HG03025 (cell line): ENCODE results near the gene VSTM4.

Experiments used
- ATAC-seq: cut with Tn5 transposase; IDR thresholded peaks from one replicate; pipeline ENCODE4 v1.9.1; 2021; ENCODE audit warnings: mild to moderate bottlenecking, moderate library complexity; ENCODE audit not compliant: unreplicated experiment, low FRiP score

The VSTM4 gene

DNA sequence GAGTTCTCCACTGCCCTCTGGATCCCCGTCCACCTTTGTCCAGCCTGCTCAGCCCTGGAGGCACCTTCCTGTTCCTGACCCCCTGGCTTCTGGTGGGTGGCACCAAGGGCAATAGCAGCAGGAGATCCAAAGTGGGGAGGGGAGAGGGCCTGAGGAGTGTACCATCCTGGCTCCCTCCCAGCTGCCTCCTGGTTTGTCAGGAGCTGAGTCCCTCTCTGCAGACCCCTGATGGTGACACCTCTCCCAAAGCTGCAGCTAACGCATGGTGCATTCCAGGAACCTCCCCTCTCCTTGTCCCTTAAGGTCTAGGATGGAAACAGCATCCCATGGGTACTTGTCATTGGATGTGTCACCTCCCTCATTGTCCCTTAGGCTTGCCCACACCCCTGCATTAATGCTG lies 39.6 kb downstream of the VSTM4 start:
- ATAC-seq = no peak

- no peak for ATAC-seq
Observed at GRCh38 chr10:49074836-49075682, 40.3 kb downstream of the VSTM4 start.

GRCh38 chr10:49072166-49072885 lies 43.0 kb downstream of the VSTM4 start:
- ATAC-seq = no peak

GRCh38 chr10:49071160-49071761 lies 44.1 kb downstream of the VSTM4 start:
- no peak for ATAC-seq

- no peak for ATAC-seq
Observed at GRCh38 chr10:49070701-49071100, 44.6 kb downstream of the VSTM4 start.

- ATAC-seq = no peak
Observed at GRCh38 chr10:49068672-49069217, 46.6 kb downstream of the VSTM4 start.

GRCh38 chr10:49068209-49068608 lies 47.1 kb downstream of the VSTM4 start:
- no peak for ATAC-seq

DNA sequence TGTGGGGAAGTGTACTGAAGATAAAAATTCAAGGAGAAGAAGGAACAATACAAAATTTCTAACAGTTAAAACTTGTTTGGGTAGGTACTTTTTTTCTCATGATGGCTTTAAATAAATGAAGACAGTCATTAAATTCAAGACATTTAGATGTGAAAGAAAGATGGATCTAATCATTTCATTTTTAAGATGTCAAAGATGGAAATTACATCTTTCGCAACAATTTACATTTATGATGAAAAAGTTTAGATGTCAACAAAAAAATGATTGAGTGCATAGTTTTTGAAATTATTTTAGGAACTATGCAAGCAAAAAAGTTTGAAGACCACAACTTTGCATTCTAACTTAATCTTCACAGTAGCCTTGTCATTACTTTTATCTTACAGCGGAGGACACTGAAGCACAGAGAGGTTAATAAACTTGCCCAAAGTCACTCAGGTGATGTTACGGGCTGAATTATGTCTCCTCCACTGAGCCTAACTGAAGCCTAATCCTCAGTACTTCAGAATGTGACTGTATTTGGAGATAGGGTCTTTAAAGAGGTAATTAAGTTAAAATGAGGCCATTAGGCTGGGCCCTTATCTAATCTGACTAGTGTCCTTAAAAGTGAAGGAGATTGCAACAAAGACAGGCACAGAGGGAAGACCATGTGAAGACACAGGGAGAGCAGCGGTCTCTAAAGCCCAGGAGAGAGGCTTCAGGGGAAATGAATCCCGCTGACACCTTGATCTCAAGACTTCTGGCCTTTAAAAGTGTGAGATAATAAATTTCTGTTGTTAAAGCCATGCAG lies 48.2 kb downstream of the VSTM4 start:
- ATAC-seq = no peak

GRCh38 chr10:49062229-49062628 lies 53.1 kb downstream of the VSTM4 start:
- no peak for ATAC-seq

DNA sequence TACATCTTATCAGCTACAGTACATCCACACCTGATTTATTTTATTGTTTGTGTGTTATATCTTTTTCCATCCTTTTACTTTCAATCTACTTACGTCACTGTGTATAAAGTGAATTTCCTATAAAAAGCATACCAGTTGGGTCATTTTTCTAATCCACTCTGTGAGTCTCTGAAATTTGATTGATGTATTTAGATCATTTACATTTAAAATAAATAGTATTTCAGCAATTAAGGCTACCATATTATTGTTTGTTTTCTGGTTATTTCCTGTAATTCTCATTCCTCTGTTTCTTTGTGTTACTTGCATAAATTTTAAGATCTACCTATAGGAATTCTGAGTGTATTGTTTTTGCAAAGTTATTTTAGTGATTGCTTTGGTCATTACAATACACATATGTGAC lies 53.7 kb downstream of the VSTM4 start:
- no peak for ATAC-seq

DNA sequence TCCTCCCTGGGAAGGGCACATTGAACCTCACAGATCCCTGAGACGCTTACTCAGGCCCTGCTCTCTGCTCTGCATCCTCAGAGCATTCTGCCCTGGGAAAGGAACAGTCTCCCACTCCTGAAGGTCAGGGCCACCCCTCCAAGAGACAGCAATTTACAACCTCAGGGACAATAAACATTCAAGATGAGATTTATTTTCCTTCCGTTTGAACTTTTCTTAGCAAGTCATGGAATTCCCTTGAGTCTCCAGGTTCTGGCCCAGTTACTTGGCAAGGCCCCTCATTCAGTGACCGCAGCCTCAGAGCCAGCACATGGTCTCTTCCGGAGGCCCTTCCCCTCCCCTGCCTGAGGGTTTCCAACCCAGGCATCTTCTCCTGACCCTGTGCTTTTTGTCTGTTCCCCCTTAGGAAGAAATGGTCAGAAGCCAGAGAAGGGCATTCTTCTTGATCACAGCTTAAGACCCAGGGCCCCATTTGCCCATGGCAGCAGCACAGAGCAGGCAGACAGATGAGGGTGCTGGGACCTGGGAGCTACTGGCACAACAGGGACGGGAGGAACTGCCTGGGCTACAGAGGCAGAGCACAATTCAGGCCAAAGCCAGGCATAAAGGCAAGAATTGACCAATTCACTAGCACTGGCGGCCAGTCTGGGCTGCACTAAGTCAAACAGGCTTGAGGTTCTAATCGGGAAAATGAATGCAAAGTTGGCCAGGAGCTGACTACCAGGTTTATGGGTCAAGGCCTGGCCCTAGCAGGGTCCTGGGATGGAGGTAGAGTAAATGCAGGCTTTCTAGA lies 56.7 kb downstream of the VSTM4 start:
- no peak for ATAC-seq

- no peak for ATAC-seq
Observed at GRCh38 chr10:49057231-49057880, 58.0 kb downstream of the VSTM4 start.

- ATAC-seq = no peak
Observed at GRCh38 chr10:49056356-49056755, 59.0 kb downstream of the VSTM4 start.

DNA sequence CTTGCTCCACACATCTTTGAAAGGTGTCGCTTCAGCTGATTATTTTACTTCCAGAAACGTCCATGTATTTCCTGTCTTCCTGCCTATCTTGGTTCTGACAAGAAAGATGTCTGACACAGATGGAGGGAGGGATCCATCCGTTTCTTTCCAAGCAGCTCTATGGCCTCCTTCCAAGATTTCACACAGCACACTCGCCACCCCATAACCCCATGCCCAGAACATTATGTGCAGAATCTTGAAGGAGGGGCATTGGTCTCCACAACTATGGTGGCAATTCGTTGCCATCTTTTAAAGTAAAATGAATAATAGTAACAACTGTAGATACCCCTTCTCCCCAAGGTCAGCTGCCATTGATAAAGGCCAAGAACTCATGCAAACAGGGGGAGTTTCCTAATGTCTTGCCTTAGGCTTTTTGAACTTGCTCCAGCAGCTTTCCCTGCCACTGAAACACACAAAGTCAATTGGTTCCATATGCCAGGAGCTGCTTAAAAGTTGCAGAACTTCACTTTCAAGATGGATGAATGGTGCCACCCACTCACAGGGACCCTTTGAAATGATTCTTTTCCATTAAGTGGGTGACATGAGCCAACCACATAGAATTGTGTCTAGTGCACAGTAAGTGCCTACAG lies 60.0 kb downstream of the VSTM4 start:
- ATAC-seq = no peak

DNA sequence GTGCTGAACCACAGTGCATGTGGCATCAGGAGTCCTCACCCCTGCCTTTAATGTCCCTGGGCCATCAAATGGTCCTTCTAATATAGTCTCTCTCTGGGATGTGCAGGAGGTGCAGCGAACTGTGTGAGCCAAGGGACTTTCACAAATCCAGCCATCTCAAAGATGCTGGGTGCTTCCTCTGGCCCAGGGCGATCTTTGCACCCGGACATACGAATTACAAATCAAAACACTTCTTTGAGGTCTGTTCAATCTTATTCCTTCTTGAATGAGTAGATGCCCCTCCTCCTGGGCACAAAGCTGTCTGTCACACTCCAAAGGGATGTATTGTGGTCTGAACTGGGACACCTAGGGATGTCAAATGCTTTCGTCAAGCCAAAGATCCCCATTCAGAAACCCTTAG lies 60.6 kb downstream of the VSTM4 start:
- ATAC-seq = no peak

- ATAC-seq = no peak
Observed at GRCh38 chr10:49053998-49054692, 61.2 kb downstream of the VSTM4 start.

DNA sequence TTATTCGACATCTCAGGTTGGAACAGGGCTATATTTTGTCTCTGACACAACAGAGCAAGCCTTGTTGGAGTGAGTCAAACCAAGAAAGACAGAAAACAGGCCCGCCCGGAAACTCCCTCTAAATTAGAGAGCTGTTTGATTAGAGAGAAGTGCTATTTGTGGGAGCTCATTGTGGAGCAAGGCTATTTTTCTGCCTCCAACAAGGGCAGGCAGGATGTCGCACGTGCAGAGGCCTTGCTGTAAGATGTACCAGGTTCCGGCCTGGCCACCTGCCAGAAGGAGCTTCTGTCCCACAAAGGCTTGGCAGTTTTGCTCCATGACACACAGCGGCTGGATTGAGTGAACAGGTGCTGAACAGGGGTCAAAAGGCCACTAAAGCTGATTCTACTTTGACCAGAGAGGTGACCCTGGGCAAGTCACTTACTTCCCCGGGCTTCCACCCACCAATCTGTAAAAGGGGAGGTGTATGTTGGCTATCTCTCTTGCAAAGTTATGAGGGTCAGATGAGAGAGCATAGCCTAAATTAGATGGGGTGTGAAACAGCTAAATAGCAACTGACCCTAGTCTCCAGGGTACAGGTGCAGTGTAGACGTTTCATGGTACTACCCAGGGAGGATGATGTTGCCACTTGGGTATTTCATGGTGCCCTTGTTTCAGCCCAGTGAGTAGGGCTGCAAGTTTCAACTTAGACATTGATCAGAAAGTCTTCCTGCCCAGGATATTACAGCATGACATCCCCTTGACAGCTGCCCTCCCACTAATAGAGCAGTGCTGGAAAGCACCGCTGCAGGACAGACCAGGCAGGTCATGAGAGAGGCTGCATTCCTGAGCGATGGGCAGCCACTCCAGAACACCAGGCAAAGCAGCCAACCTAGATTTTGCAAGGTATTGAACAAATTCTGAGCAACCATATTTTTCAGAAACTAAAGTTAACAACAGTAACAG lies 62.0 kb downstream of the VSTM4 start:
- peak; percentile 57 for ATAC-seq
